Neuron (in vitro differentiated cells): ENCODE measurements around the gene MRTFA.

Experiments used
- H2AFZ ChIP-seq: one replicate; pipeline ENCODE4 v1.6.1; 2013; ENCODE audit warnings: low read depth, mild to moderate bottlenecking, inconsistent platforms, low read length, moderate library complexity
- H3K27me3 ChIP-seq: one replicate; pipeline ENCODE4 v1.6.1; 2013; ENCODE audit warnings: low read length; ENCODE audit not compliant: insufficient read depth
- H3K36me3 ChIP-seq: one replicate; pipeline ENCODE4 v1.6.1; 2013; ENCODE audit warnings: low read length; ENCODE audit not compliant: insufficient read depth
- H3K4me1 ChIP-seq: one replicate; pipeline ENCODE4 v1.6.1; 2013; ENCODE audit warnings: low read length; ENCODE audit not compliant: insufficient read depth
- H3K4me3 ChIP-seq: 2 replicates; pipeline ENCODE4 v1.5.1; 2013; ENCODE audit warnings: mild to moderate bottlenecking, low read length, moderate library complexity
- H3K9me3 ChIP-seq: one replicate; pipeline ENCODE4 v1.6.1; 2013; ENCODE audit warnings: low read length

Gene MRTFA

GRCh38 chr22:40651563-40652501 is 15.3 kb upstream of the MRTFA start:
- peaks cover 6% of the 10 kb centered on the region for H3K4me1 ChIP-seq
- peak overlapping the region; percentile 3 for H3K4me3 ChIP-seq
- peak overlapping the region; percentile 27 for H2AFZ ChIP-seq
- H3K9me3 ChIP-seq, result no peaks in the 10 kb centered on the region
- no peaks in the 10 kb centered on the region for H3K36me3 ChIP-seq
- no peaks in the 10 kb centered on the region for H3K27me3 ChIP-seq

- H3K36me3 ChIP-seq, result no peaks in the 10 kb centered on the region
- peaks cover 8% of the 10 kb centered on the region for H3K4me1 ChIP-seq
- H2AFZ ChIP-seq, result peak overlapping the region; percentile 27
- no peaks in the 10 kb centered on the region for H3K27me3 ChIP-seq
- H3K4me3 ChIP-seq, result no peak overlapping the region
- no peaks in the 10 kb centered on the region for H3K9me3 ChIP-seq
These were observed 14.5 kb upstream of the MRTFA start for GRCh38 chr22:40651057-40651456.

- Histone ChIP-seq H3K9me3 (no peaks in the 10 kb centered on the region), H3K4me1 (peaks cover 8% of the 10 kb centered on the region), H3K4me3 (no peak overlapping the region), H3K36me3 (no peaks in the 10 kb centered on the region), H2AFZ (no peak overlapping the region), H3K27me3 (no peaks in the 10 kb centered on the region)
These were observed 11.9 kb upstream of the MRTFA start for GRCh38 chr22:40648386-40648785.

- Histone ChIP-seq H3K9me3 (no peaks in the 10 kb centered on the region), H3K27me3 (no peaks in the 10 kb centered on the region), H3K4me3 (no peak overlapping the region), H3K36me3 (no peaks in the 10 kb centered on the region), H3K4me1 (peaks cover 2% of the 10 kb centered on the region), H2AFZ (no peak overlapping the region)
These were observed 9.2 kb upstream of the MRTFA start for GRCh38 chr22:40645579-40646197.

GRCh38 chr22:40642316-40642715 is 5.8 kb upstream of the MRTFA start:
- no peaks in the 10 kb centered on the region for H3K36me3 ChIP-seq
- H3K9me3 ChIP-seq, result no peaks in the 10 kb centered on the region
- no peaks in the 10 kb centered on the region for H3K27me3 ChIP-seq
- H3K4me3 ChIP-seq, result no peak overlapping the region
- peaks cover 3% of the 10 kb centered on the region for H3K4me1 ChIP-seq
- H2AFZ ChIP-seq, result no peak overlapping the region

- Histone ChIP-seq H3K9me3 (no peaks in the 10 kb centered on the region), H2AFZ (no peak overlapping the region), H3K4me3 (no peak overlapping the region), H3K36me3 (no peaks in the 10 kb centered on the region), H3K4me1 (peaks cover 6% of the 10 kb centered on the region), H3K27me3 (no peaks in the 10 kb centered on the region)
These were observed 4.8 kb upstream of the MRTFA start for GRCh38 chr22:40641269-40641668.

GRCh38 chr22:40638261-40638660 is 1.7 kb upstream of the MRTFA start:
- Histone ChIP-seq H3K4me1 (peaks cover 15% of the 10 kb centered on the region), H3K36me3 (no peaks in the 10 kb centered on the region), H3K4me3 (no peak overlapping the region), H2AFZ (no peak overlapping the region), H3K27me3 (no peaks in the 10 kb centered on the region), H3K9me3 (no peaks in the 10 kb centered on the region)

- H3K27me3 ChIP-seq, result no peaks in the 10 kb centered on the region
- peak overlapping the region; percentile 91 for H2AFZ ChIP-seq
- H3K4me3 ChIP-seq, result peak overlapping the region; percentile 58
- H3K9me3 ChIP-seq, result no peaks in the 10 kb centered on the region
- peaks cover 15% of the 10 kb centered on the region for H3K4me1 ChIP-seq
- H3K36me3 ChIP-seq, result no peaks in the 10 kb centered on the region
These were observed 948 bp upstream of the MRTFA start for GRCh38 chr22:40637183-40638150.

GRCh38 chr22:40635940-40636379 is 559 bp downstream of the MRTFA start:
- H3K4me1 ChIP-seq, result peaks cover 20% of the 10 kb centered on the region
- H3K4me3 ChIP-seq, result peak overlapping the region; percentile 82
- no peak overlapping the region for H2AFZ ChIP-seq
- no peaks in the 10 kb centered on the region for H3K9me3 ChIP-seq
- H3K27me3 ChIP-seq, result no peaks in the 10 kb centered on the region
- no peaks in the 10 kb centered on the region for H3K36me3 ChIP-seq

- Histone ChIP-seq H2AFZ (no peak overlapping the region), H3K4me3 (peak overlapping the region; percentile 82), H3K4me1 (peaks cover 20% of the 10 kb centered on the region), H3K36me3 (no peaks in the 10 kb centered on the region), H3K9me3 (peaks cover 3% of the 10 kb centered on the region), H3K27me3 (no peaks in the 10 kb centered on the region)
These were observed 1.2 kb downstream of the MRTFA start for GRCh38 chr22:40635043-40635939.

- Histone ChIP-seq H3K9me3 (peaks cover 3% of the 10 kb centered on the region), H2AFZ (no peak overlapping the region), H3K36me3 (no peaks in the 10 kb centered on the region), H3K4me1 (peaks cover 20% of the 10 kb centered on the region), H3K4me3 (no peak overlapping the region), H3K27me3 (no peaks in the 10 kb centered on the region)
These were observed 2.2 kb downstream of the MRTFA start for GRCh38 chr22:40634119-40634903.
